Osteoblast (primary cell): Measurements from ENCODE around the gene TUBGCP6. TPM values are rescaled to one million over a fixed set of nuclear protein-coding genes. Genes with fewer than 3 reads are reported as not detected.
A peak's percentile ranks its signal among the peaks of the same experiment; 100 is the strongest.

Experiments used
- DNase-seq: peaks from one replicate; pipeline ENCODE4 v3.0.0; 2011; ENCODE audit warnings: low spot score, mixed read lengths; ENCODE audit not compliant: insufficient read length; ENCODE audit errors: missing footprints
- H2AFZ ChIP-seq: 2 replicates; pipeline ENCODE4 v1.6.0; 2011; ENCODE audit warnings: mild to moderate bottlenecking, low read length
- H3K27ac ChIP-seq: 2 replicates; pipeline ENCODE4 v1.5.1; 2011; ENCODE audit warnings: mild to moderate bottlenecking, low read depth, low read length, moderate library complexity
- H3K27me3 ChIP-seq: 2 replicates; pipeline ENCODE4 v1.6.0; 2012; ENCODE audit warnings: mild to moderate bottlenecking, control low read depth, inconsistent platforms, low read length, moderate library complexity; ENCODE audit not compliant: insufficient read depth
- H3K36me3 ChIP-seq: 2 replicates; pipeline ENCODE4 v1.5.1; 2011; ENCODE audit warnings: mild to moderate bottlenecking, low read length, control low read depth, moderate library complexity; ENCODE audit not compliant: insufficient read depth
- H3K4me1 ChIP-seq: 2 replicates; pipeline ENCODE4 v1.5.1; 2011; ENCODE audit warnings: mild to moderate bottlenecking, low read length, control low read depth, moderate library complexity; ENCODE audit not compliant: insufficient read depth
- H3K4me2 ChIP-seq: 2 replicates; pipeline ENCODE4 v1.6.0; 2011; ENCODE audit warnings: mild to moderate bottlenecking, low read length; ENCODE audit not compliant: insufficient read depth
- H3K4me3 ChIP-seq: fragments of 200-600 bp; sonication (generic); 3 replicates; pipeline ENCODE4 v1.5.1; 2012; ENCODE audit warnings: mild to moderate bottlenecking, low read length, inconsistent platforms; ENCODE audit not compliant: insufficient read depth
- H3K79me2 ChIP-seq: 2 replicates; pipeline ENCODE4 v1.6.0; 2012; ENCODE audit warnings: mild to moderate bottlenecking, low read length, control low read depth, inconsistent platforms; ENCODE audit not compliant: insufficient read depth
- H3K9me3 ChIP-seq: 2 replicates; pipeline ENCODE4 v1.5.1; 2011; ENCODE audit warnings: low read depth, low read length, control low read depth
- H4K20me1 ChIP-seq: 2 replicates; pipeline ENCODE4 v1.6.0; 2012; ENCODE audit warnings: mild to moderate bottlenecking, low read length, control low read depth; ENCODE audit not compliant: insufficient read depth
- total RNA-seq: library from RNA; depleted of rRNA; stranded (reverse); fragments of >200 nt; gene quantifications from 2 replicates; pipeline ENCODE4 v1.2.3, GENCODE V29; 2012
- TF ChIP-seq, protein P1 (sequence below): IDR thresholded peaks from 2 replicates; pipeline ENCODE4 v1.5.1; 2011; ENCODE audit warnings: mild to moderate bottlenecking, low read depth, low read length, moderate library complexity; ENCODE audit errors: extremely low read depth

TUBGCP6 gene
- total RNA-seq, 1 donor = 28.2 TPM

DNA sequence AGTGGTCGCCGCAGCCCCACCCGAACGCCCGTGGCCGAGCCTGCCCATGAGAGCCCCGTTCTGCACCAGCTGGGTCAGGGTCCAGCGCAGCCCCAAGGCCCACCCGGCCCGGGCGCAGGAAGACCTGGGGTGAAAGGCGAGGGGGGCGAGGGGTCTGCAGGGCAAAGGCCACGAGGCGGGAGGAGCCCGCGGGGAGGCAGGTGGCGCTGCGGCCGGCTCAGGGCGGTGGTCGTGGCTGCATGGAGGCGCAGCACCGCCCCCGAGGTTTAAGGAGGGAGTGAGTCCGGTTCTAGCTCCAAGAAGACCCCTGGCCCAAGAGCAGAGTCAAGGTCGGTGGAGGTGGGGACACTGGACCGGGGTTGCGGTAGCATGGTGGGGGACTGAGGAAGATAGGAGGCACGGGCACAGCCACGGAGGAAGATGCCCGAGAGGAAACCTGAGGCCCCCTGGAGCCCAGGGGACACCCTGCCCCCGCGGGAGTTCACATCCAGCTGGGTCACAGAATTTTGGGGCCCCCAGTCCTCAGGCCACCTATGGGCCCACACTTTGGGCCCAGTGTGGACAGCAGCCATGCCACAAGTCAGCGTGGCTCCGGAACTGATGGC lies 6.8 kb upstream of the TUBGCP6 start:
- Histone ChIP-seq H3K27me3 (no peaks in the 10 kb centered on the region), H3K27ac (no peak overlapping the region), H3K36me3 (peaks cover 10% of the 10 kb centered on the region), H3K4me2 (peak overlapping the region; percentile 91), H3K79me2 (peaks cover 29% of the 10 kb centered on the region), H3K4me1 (peaks cover 11% of the 10 kb centered on the region), H3K4me3 (peak overlapping the region; percentile 87), H4K20me1 (peaks cover 11% of the 10 kb centered on the region), H3K9me3 (no peaks in the 10 kb centered on the region), H2AFZ (peak overlapping the region; percentile 29)
- no peak for DNase-seq
- TF ChIP-seq, protein P1, sequence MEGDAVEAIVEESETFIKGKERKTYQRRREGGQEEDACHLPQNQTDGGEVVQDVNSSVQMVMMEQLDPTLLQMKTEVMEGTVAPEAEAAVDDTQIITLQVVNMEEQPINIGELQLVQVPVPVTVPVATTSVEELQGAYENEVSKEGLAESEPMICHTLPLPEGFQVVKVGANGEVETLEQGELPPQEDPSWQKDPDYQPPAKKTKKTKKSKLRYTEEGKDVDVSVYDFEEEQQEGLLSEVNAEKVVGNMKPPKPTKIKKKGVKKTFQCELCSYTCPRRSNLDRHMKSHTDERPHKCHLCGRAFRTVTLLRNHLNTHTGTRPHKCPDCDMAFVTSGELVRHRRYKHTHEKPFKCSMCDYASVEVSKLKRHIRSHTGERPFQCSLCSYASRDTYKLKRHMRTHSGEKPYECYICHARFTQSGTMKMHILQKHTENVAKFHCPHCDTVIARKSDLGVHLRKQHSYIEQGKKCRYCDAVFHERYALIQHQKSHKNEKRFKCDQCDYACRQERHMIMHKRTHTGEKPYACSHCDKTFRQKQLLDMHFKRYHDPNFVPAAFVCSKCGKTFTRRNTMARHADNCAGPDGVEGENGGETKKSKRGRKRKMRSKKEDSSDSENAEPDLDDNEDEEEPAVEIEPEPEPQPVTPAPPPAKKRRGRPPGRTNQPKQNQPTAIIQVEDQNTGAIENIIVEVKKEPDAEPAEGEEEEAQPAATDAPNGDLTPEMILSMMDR = no peak

DNA sequence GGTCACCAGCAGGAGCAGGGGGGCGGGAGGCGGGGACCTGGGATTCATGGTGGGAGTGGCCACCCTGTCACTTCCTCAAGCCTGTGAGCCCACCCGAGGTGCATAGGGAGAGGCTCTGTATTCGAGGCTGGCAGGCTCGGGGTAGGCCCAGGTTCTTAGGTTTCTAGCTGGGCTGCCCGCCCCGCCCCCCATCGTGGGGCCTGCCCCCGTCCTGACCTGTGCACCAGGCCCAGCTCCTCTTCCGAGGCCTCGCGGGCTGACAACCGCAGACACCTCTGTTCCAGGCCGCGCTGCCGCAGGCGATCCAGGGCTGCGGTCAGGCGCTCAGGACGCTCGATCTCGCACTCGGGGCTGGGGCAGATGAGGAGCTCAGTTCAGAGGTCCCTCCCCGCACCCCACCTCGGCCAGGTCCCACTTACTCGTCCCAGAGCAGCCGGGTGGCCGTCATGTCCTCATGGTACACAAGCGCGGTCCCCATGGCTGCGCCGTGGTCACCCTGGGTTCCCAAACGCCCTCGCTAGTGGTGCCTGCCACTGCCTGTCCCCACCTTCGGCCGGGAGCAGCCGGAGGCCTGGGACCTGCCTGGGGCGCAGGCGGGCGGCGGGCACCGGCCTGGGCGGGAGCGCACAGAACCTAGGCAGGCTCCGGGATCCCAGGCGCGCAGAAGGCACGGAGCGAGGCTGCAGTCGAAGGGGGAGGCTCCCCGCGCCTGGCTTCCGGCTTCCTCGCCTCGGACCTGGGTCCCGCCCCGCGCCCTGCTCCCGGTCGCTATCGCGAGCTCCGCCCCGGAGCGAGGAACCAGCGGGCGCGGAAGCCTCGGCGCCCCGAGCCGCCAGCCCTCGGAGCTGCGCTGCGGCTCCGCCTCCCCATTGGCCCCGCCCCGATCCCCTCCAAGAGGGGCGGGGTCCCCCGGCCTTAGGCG lies 6.0 kb upstream of the TUBGCP6 start, which contains the start of gene HDAC10:
Gene HDAC10 (minus strand): TSS at position 711 of the 922 bp plus-strand sequence. CDS start 233 bp downstream, at position 478.
- Histone ChIP-seq H3K36me3 (peaks cover 17% of the 10 kb centered on the region), H3K9me3 (no peaks in the 10 kb centered on the region), H4K20me1 (peaks cover 11% of the 10 kb centered on the region), H3K27ac (peak within 1 kb of the TSS; percentile 37), H3K27me3 (no peaks in the 10 kb centered on the region), H3K4me2 (peak within 1 kb of the TSS; percentile 91), H3K4me1 (peaks cover 12% of the 10 kb centered on the region), H3K4me3 (peak within 1 kb of the TSS; percentile 87), H3K79me2 (peaks cover 37% of the 10 kb centered on the region), H2AFZ (peak within 1 kb of the TSS; percentile 72)
- TF ChIP-seq, protein P1 = no peak
- peak; percentile 100 for DNase-seq

DNA sequence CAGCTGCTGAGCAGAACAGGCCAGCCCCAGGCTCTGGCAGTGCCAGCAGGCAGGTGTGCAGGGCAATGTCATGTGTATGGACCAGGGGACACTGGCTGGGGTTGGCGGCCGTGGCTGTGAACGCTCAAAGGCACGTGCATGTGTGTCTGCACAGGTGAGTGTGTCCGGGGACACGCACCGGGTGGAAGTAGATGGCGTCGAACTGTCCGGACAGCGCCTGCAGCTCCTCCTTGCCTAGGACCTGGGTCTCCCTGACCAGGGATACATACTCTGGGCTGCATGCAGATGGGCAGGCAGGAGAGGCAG lies 5.4 kb upstream of the TUBGCP6 start:
- Histone ChIP-seq H4K20me1 (peaks cover 11% of the 10 kb centered on the region), H3K9me3 (no peaks in the 10 kb centered on the region), H3K79me2 (peaks cover 43% of the 10 kb centered on the region), H3K36me3 (peaks cover 18% of the 10 kb centered on the region), H3K4me3 (peak overlapping the region; percentile 87), H3K27ac (no peak overlapping the region), H3K4me1 (peaks cover 18% of the 10 kb centered on the region), H3K4me2 (peak overlapping the region; percentile 91), H2AFZ (no peak overlapping the region), H3K27me3 (no peaks in the 10 kb centered on the region)
- no peak for DNase-seq
- TF ChIP-seq, protein P1 = no peak
